IMR-90 (cell line): ENCODE measurements around the gene SMC1B. TPM values are rescaled to one million over a fixed set of nuclear protein-coding genes. Genes with fewer than 3 reads are reported as not detected.

ENCODE experiments used
- ATAC-seq: fragments of 200-7000 bp; cut with Tn5 transposase; 2 replicates; pipeline ENCODE4 v1.9.1; 2020; ENCODE audit warnings: low read depth, mild to moderate bottlenecking, moderate library complexity
- BruUV-seq: library from RNA; stranded (reverse); fragments of 400-500 nt; replicated peaks from 2 replicates; lab custom pipeline; 2021; lab: Mats Ljungman, UMichigan
- CTCF ChIA-PET: fragments of 300-600 bp; formaldehyde crosslinking; extraction: SDS; loops from one replicate; lab custom pipeline; 2021; ENCODE audit warnings: antibody characterized with exemption; lab: Yijun Ruan, JAX
- POLR2A ChIA-PET: fragments of 300-600 bp; sonication (Branson Sonifier 250); formaldehyde crosslinking; loops from one replicate; lab custom pipeline; 2022; ENCODE audit warnings: antibody characterized with exemption; ENCODE audit not compliant: unreplicated experiment; lab: Charles Lee
- DNase-seq: peaks from one replicate; pipeline ENCODE4 v3.0.0; 2013
- H2AFZ ChIP-seq: replicated peaks from 2 replicates; pipeline ENCODE3; 2013; ENCODE audit warnings: low read length, mild to moderate bottlenecking; ENCODE audit not compliant: poor library complexity
- H2AK5ac ChIP-seq: 2 replicates; pipeline ENCODE4 v1.6.1; 2013; ENCODE audit warnings: low read depth, low read length, inconsistent platforms
- H2AK9ac ChIP-seq: replicated peaks from 2 replicates; pipeline ENCODE3; 2013; ENCODE audit warnings: mild to moderate bottlenecking, low read depth, low read length, moderate library complexity; ENCODE audit not compliant: poor library complexity
- H2BK120ac ChIP-seq: 2 replicates; pipeline ENCODE4 v1.6.1; 2013; ENCODE audit warnings: low read depth, low read length, inconsistent platforms
- H2BK15ac ChIP-seq: 3 replicates; pipeline ENCODE4 v1.6.1; 2013; ENCODE audit warnings: low read depth, low read length, inconsistent platforms
- H2BK20ac ChIP-seq: 2 replicates; pipeline ENCODE4 v1.6.1; 2013; ENCODE audit warnings: low read depth, mild to moderate bottlenecking, inconsistent platforms, low read length, moderate library complexity
- H2BK5ac ChIP-seq: 2 replicates; pipeline ENCODE4 v1.6.1; 2013; ENCODE audit warnings: mild to moderate bottlenecking, low read depth, low read length, inconsistent platforms; ENCODE audit not compliant: poor library complexity, severe bottlenecking
- H3K14ac ChIP-seq: replicated peaks from 2 replicates; pipeline ENCODE4 v1.6.1; 2013; ENCODE audit warnings: low read depth, low read length, inconsistent platforms
- H3K18ac ChIP-seq: 2 replicates; pipeline ENCODE4 v1.6.1; 2013; ENCODE audit warnings: low read depth, low read length, control low read depth
- H3K23ac ChIP-seq: 2 replicates; pipeline ENCODE4 v1.6.1; 2013; ENCODE audit warnings: low read depth, low read length, inconsistent platforms
- H3K27ac ChIP-seq: 2 replicates; pipeline ENCODE4 v1.5.1; 2013; ENCODE audit warnings: mild to moderate bottlenecking, control low read depth, low read length; ENCODE audit not compliant: insufficient read depth
- H3K27me3 ChIP-seq: 2 replicates; pipeline ENCODE4 v1.6.1; 2013; ENCODE audit warnings: low read length; ENCODE audit not compliant: control insufficient read depth, insufficient read depth
- H3K36me3 ChIP-seq: 2 replicates; pipeline ENCODE4 v1.6.1; 2013; ENCODE audit warnings: low read length, mixed read lengths; ENCODE audit not compliant: control insufficient read depth, insufficient read depth
- H3K4ac ChIP-seq: 2 replicates; pipeline ENCODE4 v1.6.1; 2013; ENCODE audit warnings: low read depth, low read length, inconsistent platforms
- H3K4me1 ChIP-seq: 2 replicates; pipeline ENCODE4 v1.6.1; 2013; ENCODE audit warnings: low read length, mixed read lengths; ENCODE audit not compliant: control insufficient read depth, insufficient read depth
- H3K4me2 ChIP-seq: 2 replicates; pipeline ENCODE4 v1.6.1; 2013; ENCODE audit warnings: low read depth, mild to moderate bottlenecking, control low read depth, low read length, moderate library complexity
- H3K4me3 ChIP-seq: 2 replicates; pipeline ENCODE4 v1.5.1; 2013; ENCODE audit warnings: low read depth, mild to moderate bottlenecking, control low read depth, low read length, moderate library complexity; ENCODE audit not compliant: insufficient read depth
- H3K56ac ChIP-seq: 2 replicates; pipeline ENCODE4 v1.6.1; 2013; ENCODE audit warnings: low read length, inconsistent platforms; ENCODE audit not compliant: insufficient read depth; ENCODE audit errors: extremely low read depth
- H3K79me1 ChIP-seq, 2 experiments: 2 replicates each; pipeline ENCODE4 v1.6.1; 2013; ENCODE audit warnings: low read length in 2 of 2, inconsistent platforms in 1 of 2, low read depth in 1 of 2
- H3K9ac ChIP-seq: 2 replicates; pipeline ENCODE4 v1.6.1; 2013; ENCODE audit warnings: low read depth, low read length, control low read depth
- H3K9me1 ChIP-seq: 2 replicates; pipeline ENCODE4 v1.6.1; 2013; ENCODE audit warnings: low read length, inconsistent platforms; ENCODE audit not compliant: insufficient read depth
- H3K9me3 ChIP-seq: 2 replicates; pipeline ENCODE4 v1.6.1; 2013; ENCODE audit warnings: low read length; ENCODE audit not compliant: control insufficient read depth, insufficient read depth
- H4K20me1 ChIP-seq: 2 replicates; pipeline ENCODE4 v1.6.1; 2013; ENCODE audit warnings: low read length, inconsistent platforms; ENCODE audit not compliant: insufficient read depth
- H4K5ac ChIP-seq: 2 replicates; pipeline ENCODE4 v1.6.1; 2013; ENCODE audit warnings: mild to moderate bottlenecking, low read depth, low read length, control low read depth
- H4K8ac ChIP-seq, 2 experiments: 2 replicates each; pipeline ENCODE4 v1.6.1; 2013; ENCODE audit warnings: low read depth in 2 of 2, low read length in 2 of 2, control low read depth in 1 of 2, inconsistent platforms in 1 of 2
- H4K91ac ChIP-seq: 2 replicates; pipeline ENCODE4 v1.6.1; 2013; ENCODE audit warnings: low read depth, low read length, inconsistent platforms; ENCODE audit not compliant: insufficient read depth
- CEBPB ChIP-seq: IDR thresholded peaks from 2 replicates; pipeline ENCODE4 v1.6.1; 2012; ENCODE audit warnings: low read depth, low read length, improper control_type of control experiment
- MAFK ChIP-seq: IDR thresholded peaks from 2 replicates; pipeline ENCODE4 v1.6.1; 2012; ENCODE audit warnings: low read depth, low read length, improper control_type of control experiment
- MAZ ChIP-seq: IDR thresholded peaks from 2 replicates; pipeline ENCODE4 v1.6.1; 2012; ENCODE audit warnings: low read depth, mild to moderate bottlenecking, low read length, improper control_type of control experiment, moderate library complexity, borderline replicate concordance
- MXI1 ChIP-seq: IDR thresholded peaks from 2 replicates; pipeline ENCODE4 v1.6.1; 2012; ENCODE audit warnings: low read depth, mild to moderate bottlenecking, low read length, moderate library complexity, borderline replicate concordance
- NFE2L2 ChIP-seq: fragments of 150-350 bp; IDR thresholded peaks from 2 replicates; pipeline ENCODE4 v1.6.1; 2016; ENCODE audit warnings: low read depth, mild to moderate bottlenecking, low read length
- POLR2A ChIP-seq: IDR thresholded peaks from 2 replicates; pipeline ENCODE4 v1.6.1; 2012; ENCODE audit warnings: mild to moderate bottlenecking, low read depth, low read length
- RCOR1 ChIP-seq: IDR thresholded peaks from 2 replicates; pipeline ENCODE4 v1.6.1; 2012; ENCODE audit warnings: mild to moderate bottlenecking, low read length, improper control_type of control experiment; ENCODE audit not compliant: insufficient replicate concordance
- SMC3 ChIP-seq: fragments of 150-350 bp; IDR thresholded peaks from 2 replicates; pipeline ENCODE4 v1.6.1; 2016; ENCODE audit warnings: low read depth, mild to moderate bottlenecking, antibody characterized with exemption, low read length, moderate library complexity
- WGBS, 2 experiments: methylation state at CpG; one replicate each; pipeline versions ENCODE4 v1.1.5 to v1.1.7; 2013; ENCODE audit warnings: missing lambda C conversion rate in 2 of 2; ENCODE audit not compliant: insufficient read length in 1 of 2; ENCODE audit errors: extremely low coverage in 2 of 2; 5-methylcytosine and 5-hydroxymethylcytosine counted together
- dilution Hi-C: fragments of 300-500 bp; cut with HindIII; formaldehyde crosslinking; loops from one replicate; pipeline ENCODE4 v1.14.3; 2018; ENCODE audit warnings: low sequenced_read_pairs; ENCODE audit not compliant: unreplicated experiment
- in situ Hi-C: fragments of 300-500 bp; cut with MboI; formaldehyde crosslinking; loops from 3 replicates; pipeline ENCODE4 v1.14.3; 2019; ENCODE audit warnings: low sequenced_read_pairs, inconsistent platforms, mixed read lengths
- intact Hi-C: fragments of 100-400 bp; cut with micrococcal nuclease; formaldehyde crosslinking; loops from 2 replicates; pipeline ENCODE4 v1.10.0; 2022
- polyA plus RNA-seq, 3 experiments: library from polyadenylated mRNA; depleted of rRNA; stranded (reverse); fragments of >200 nt; gene quantifications; 2 replicates each; pipeline ENCODE4 v1.2.3, GENCODE V29; 2012; ENCODE audit warnings: low replicate concordance in 1 of 3
- total RNA-seq: library from RNA; depleted of rRNA; stranded (reverse); fragments of >200 nt; gene quantifications from 2 replicates; pipeline ENCODE4 v1.2.3, GENCODE V29; 2012
- TF ChIP-seq, protein P1 (sequence below): fragments of 150-350 bp; IDR thresholded peaks from 2 replicates; pipeline ENCODE4 v1.6.1; 2017; ENCODE audit warnings: mild to moderate bottlenecking, antibody characterized with exemption, low read length, low read depth
- TF ChIP-seq, protein P2 (sequence below): conservative IDR thresholded peaks from 2 replicates; pipeline ENCODE4 v1.5.1; 2012; ENCODE audit warnings: mild to moderate bottlenecking, low read depth, low read length, improper control_type of control experiment

Gene SMC1B
- total and polyA plus RNA-seq, 2 of the 4 experiments (the other 2 are of a cell fraction) = not detected

DNA sequence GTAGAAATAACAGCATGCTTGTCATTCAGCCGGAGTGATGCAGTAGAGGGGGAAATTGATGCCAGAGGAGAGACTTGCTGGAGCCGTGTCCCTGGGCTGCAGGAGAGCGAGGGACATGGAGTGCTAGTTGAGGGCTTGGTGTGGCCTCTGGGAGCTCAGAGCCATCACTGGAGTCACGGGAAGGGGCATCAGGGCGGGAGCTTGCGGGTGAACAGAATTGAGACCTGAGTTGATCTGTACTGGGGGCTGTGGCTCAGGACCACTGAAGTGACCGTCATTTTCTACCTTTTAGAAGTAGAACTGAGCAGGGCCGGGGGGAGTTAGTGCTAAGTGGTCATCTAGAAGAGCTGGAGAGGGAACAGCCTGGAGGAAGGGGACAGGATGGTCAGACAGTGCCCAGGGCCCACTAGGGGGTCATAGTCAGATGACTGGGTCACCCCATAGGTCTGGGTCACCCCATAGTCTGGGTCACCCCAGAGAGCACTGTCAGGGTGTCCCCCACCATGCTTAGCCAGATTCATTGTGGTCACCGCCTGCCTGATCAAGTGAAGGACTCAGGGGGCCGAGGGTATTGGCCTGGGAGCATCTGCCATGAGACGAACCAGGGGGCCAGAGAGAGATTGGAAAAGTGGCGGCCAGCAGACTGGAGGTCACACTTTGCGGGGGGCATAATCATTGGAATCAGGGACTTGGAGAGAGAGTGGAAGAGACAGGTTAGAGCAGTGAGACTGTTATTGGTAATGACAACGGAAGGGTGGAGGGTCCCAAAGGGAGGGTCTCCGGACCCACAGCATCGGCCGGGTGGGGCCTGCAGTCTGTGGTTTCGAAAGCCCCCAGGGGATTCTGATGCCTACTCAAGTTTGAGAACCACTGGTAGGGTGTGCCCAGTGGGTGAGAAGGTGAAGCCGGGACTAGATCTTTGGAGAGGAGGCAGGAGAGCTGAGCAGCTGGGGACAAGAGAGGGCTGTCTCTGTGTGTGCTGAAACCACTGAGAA is 15.3 kb upstream of the SMC1B start:
- dilution Hi-C loops = no loop called here
- Histone ChIP-seq H3K9me1 (no peaks in the 10 kb centered on the region), H3K9ac (no peak overlapping the region), H2BK20ac (no peak overlapping the region), H4K5ac (no peak overlapping the region), H3K36me3 (no peaks in the 10 kb centered on the region), H4K8ac (no peak overlapping the region), H2BK15ac (no peak overlapping the region), H3K79me1 (no peaks in the 10 kb centered on the region), H3K4ac (no peak overlapping the region), H2AK9ac (no peak overlapping the region), H4K20me1 (no peaks in the 10 kb centered on the region), H3K4me3 (no peak overlapping the region), H3K23ac (no peak overlapping the region), H3K18ac (no peak overlapping the region), H2AFZ (no peak overlapping the region), H3K4me1 (no peaks in the 10 kb centered on the region), H3K56ac (no peak overlapping the region), H4K91ac (no peak overlapping the region), H2AK5ac (no peak overlapping the region), H3K4me2 (no peak overlapping the region), H3K14ac (no peak overlapping the region), H3K27me3 (peaks cover 19% of the 10 kb centered on the region; the same call in 1 of the 2 replicates), H3K27ac (no peak overlapping the region), H2BK120ac (no peak overlapping the region), H3K9me3 (peaks cover 3% of the 10 kb centered on the region), H2BK5ac (no peak overlapping the region)
- TF ChIP-seq MAZ = no peak
- TF ChIP-seq MXI1 = no peak
- TF ChIP-seq POLR2A = no peak
- TF ChIP-seq NFE2L2 = no peak
- TF ChIP-seq, protein P1, sequence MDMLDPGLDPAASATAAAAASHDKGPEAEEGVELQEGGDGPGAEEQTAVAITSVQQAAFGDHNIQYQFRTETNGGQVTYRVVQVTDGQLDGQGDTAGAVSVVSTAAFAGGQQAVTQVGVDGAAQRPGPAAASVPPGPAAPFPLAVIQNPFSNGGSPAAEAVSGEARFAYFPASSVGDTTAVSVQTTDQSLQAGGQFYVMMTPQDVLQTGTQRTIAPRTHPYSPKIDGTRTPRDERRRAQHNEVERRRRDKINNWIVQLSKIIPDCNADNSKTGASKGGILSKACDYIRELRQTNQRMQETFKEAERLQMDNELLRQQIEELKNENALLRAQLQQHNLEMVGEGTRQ = no peak
- no peak for TF ChIP-seq RCOR1
- TF ChIP-seq SMC3 = no peak
- TF ChIP-seq CEBPB = no peak
- no peak for TF ChIP-seq MAFK
- TF ChIP-seq, protein P2, sequence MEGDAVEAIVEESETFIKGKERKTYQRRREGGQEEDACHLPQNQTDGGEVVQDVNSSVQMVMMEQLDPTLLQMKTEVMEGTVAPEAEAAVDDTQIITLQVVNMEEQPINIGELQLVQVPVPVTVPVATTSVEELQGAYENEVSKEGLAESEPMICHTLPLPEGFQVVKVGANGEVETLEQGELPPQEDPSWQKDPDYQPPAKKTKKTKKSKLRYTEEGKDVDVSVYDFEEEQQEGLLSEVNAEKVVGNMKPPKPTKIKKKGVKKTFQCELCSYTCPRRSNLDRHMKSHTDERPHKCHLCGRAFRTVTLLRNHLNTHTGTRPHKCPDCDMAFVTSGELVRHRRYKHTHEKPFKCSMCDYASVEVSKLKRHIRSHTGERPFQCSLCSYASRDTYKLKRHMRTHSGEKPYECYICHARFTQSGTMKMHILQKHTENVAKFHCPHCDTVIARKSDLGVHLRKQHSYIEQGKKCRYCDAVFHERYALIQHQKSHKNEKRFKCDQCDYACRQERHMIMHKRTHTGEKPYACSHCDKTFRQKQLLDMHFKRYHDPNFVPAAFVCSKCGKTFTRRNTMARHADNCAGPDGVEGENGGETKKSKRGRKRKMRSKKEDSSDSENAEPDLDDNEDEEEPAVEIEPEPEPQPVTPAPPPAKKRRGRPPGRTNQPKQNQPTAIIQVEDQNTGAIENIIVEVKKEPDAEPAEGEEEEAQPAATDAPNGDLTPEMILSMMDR = no peak
- no peak for ATAC-seq
- 82% methylated on average over 12 of the region's 19 CpGs; no CpG with 5 or more reads in 1 of the 2 experiments for WGBS, 2 experiments
- intact Hi-C loops = no loop called here
- in situ Hi-C loops = no loop called here
- no peak for DNase-seq
- ChIA-PET POLR2A (no interaction called here), CTCF (no interaction called here)
- no TSS peak for BruUV-seq
